Endothelial cell of coronary artery (primary cell): ENCODE results near the gene ERMP1. TPM values are rescaled to one million over a fixed set of nuclear protein-coding genes. Genes with fewer than 3 reads are reported as not detected.

Experiments used
- total RNA-seq: library from RNA; depleted of rRNA; stranded (reverse); fragments of >200 nt; gene quantifications from 2 replicates; pipeline ENCODE4 v1.2.3, GENCODE V29; 2014

Gene ERMP1
- 10.7 and 24.4 TPM in 2 replicates for total RNA-seq

DNA sequence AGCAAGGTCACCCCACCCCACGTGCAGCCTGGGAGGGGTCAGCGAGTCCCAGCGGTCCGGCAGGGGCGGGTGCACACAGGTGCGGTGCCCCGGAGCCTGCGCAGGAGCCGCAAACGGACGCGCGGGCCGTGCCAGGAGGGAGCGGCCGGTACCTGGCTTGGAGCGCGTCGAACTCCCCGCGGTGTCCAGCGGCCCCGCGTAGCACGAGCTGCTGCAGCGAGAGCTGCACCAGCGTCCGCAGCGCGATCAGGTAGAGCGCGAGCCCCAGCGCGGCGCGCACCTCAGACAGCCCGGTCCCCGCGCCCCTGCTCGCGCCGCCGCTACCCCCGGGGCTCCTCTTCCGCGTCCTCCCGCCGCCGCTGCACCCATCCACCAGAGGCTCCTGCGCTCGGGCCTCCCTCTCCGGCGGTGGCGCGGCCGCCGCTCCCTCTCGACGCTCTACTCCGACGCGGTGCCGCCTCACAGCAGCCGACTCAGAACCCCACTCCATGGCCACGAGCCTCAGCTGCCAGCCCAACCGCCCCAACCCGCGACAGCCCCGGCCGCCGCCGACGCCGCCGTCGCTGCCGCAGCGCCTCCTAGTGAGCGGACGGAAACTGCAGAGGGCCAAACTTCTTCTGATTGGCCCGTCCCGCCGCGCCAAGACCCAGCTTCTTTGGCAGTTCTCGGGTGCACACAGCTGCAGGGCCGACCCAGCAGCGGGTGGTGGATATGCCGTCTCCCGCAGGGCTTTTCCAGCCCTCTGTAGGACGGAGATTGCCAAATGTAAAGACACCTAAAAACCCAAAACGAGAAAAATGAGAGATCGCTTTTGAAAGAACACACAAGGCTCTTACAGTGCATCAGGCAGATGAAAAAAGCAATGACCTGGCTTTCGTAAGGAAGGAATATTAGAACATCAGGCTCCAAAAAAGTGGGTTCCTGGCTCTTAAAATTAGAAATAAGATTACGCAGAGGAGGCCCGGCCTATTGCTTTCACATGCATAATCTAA, at the start of gene ERMP1:
TSS of gene ERMP1 (minus strand) at position 580 of the 992 bp plus-strand sequence. CDS start at position 490, 90 bp downstream.

Other genes with a start within 250 kb of the ERMP1 start
- gene RIC1, start 204.0 kb downstream of the ERMP1 start, total RNA-seq = 28.2 and 47.8 TPM in 2 replicates
- not detected in 2 replicates for gene MLANA, start 57.8 kb upstream of the ERMP1 start, total RNA-seq
- 43.6 and 50.7 TPM in 2 replicates for gene RANBP6, start 182.5 kb upstream of the ERMP1 start, total RNA-seq